Dendritic cell treated with granulocyte-macrophage colony-stimulating factor and Interleukin-4, amounts not matched to agents 40 ng/mL and 50 ng/mL, for 4 days (primary cell): Measurements from ENCODE around the gene ABCC4.

Experiments used
- H3K27ac Mint-ChIP-seq: one replicate; pipeline ENCODE4 v1.8.0; 2022; ENCODE audit warnings: mild to moderate bottlenecking, mixed read lengths
- H3K27me3 Mint-ChIP-seq: one replicate; pipeline ENCODE4 v1.8.0; 2022; ENCODE audit warnings: mild to moderate bottlenecking, mixed read lengths
- H3K36me3 Mint-ChIP-seq: one replicate; pipeline ENCODE4 v1.8.0; 2022; ENCODE audit warnings: low read depth, mixed read lengths
- H3K4me1 Mint-ChIP-seq: one replicate; pipeline ENCODE4 v1.8.0; 2022; ENCODE audit warnings: low read depth, mixed read lengths
- H3K4me3 Mint-ChIP-seq: one replicate; pipeline ENCODE4 v1.8.0; 2022; ENCODE audit warnings: mild to moderate bottlenecking, moderate library complexity, mixed read lengths
- H3K9me3 Mint-ChIP-seq: one replicate; pipeline ENCODE4 v1.8.0; 2022; ENCODE audit warnings: mixed read lengths
- intact Hi-C: fragments of 100-400 bp; cut with micrococcal nuclease; formaldehyde crosslinking; loops from one replicate; pipeline ENCODE4 v1.15.0; 2022

ABCC4 gene

GRCh38 chr13:95019886-95020285 is 281.4 kb downstream of the ABCC4 start:
- Mint-ChIP-seq H3K27ac (no peak overlapping the region), H3K4me3 (no peak overlapping the region), H3K9me3 (no peaks in the 10 kb centered on the region), H3K36me3 (peaks cover 6% of the 10 kb centered on the region), H3K27me3 (no peaks in the 10 kb centered on the region), H3K4me1 (no peaks in the 10 kb centered on the region)
- intact Hi-C loops = no loop called here

GRCh38 chr13:95007322-95007721 is 293.9 kb downstream of the ABCC4 start:
- H3K27ac Mint-ChIP-seq = no peak overlapping the region
- H3K4me1 Mint-ChIP-seq = no peaks in the 10 kb centered on the region
- no peaks in the 10 kb centered on the region for H3K36me3 Mint-ChIP-seq
- intact Hi-C loops = no loop called here
- H3K9me3 Mint-ChIP-seq = no peaks in the 10 kb centered on the region
- H3K4me3 Mint-ChIP-seq = no peak overlapping the region
- H3K27me3 Mint-ChIP-seq = peaks cover 15% of the 10 kb centered on the region

- H3K36me3 Mint-ChIP-seq = no peaks in the 10 kb centered on the region
- intact Hi-C loops = no loop called here
- peaks cover 25% of the 10 kb centered on the region for H3K27me3 Mint-ChIP-seq
- H3K27ac Mint-ChIP-seq = no peak overlapping the region
- no peaks in the 10 kb centered on the region for H3K4me1 Mint-ChIP-seq
- no peak overlapping the region for H3K4me3 Mint-ChIP-seq
- H3K9me3 Mint-ChIP-seq = no peaks in the 10 kb centered on the region
Measured at GRCh38 chr13:95005300-95005699, 296.0 kb downstream of the ABCC4 start.

GRCh38 chr13:95003019-95003813 is 298.0 kb downstream of the ABCC4 start:
- intact Hi-C loops = no loop called here
- Mint-ChIP-seq H3K4me1 (no peaks in the 10 kb centered on the region), H3K27ac (no peak overlapping the region), H3K9me3 (no peaks in the 10 kb centered on the region), H3K36me3 (no peaks in the 10 kb centered on the region), H3K4me3 (no peak overlapping the region), H3K27me3 (peaks cover 25% of the 10 kb centered on the region)

- Mint-ChIP-seq H3K36me3 (no peaks in the 10 kb centered on the region), H3K9me3 (no peaks in the 10 kb centered on the region), H3K4me3 (no peak overlapping the region), H3K27ac (no peak overlapping the region), H3K4me1 (no peaks in the 10 kb centered on the region), H3K27me3 (peaks cover 25% of the 10 kb centered on the region)
- intact Hi-C loops = no loop called here
Measured at GRCh38 chr13:95002126-95002525, 299.1 kb downstream of the ABCC4 start.

GRCh38 chr13:94999871-95000270 is 301.4 kb downstream of the ABCC4 start:
- Mint-ChIP-seq H3K27ac (no peak overlapping the region), H3K9me3 (no peaks in the 10 kb centered on the region), H3K27me3 (peaks cover 25% of the 10 kb centered on the region), H3K4me1 (no peaks in the 10 kb centered on the region), H3K4me3 (no peak overlapping the region), H3K36me3 (no peaks in the 10 kb centered on the region)
- intact Hi-C loops = no loop called here

GRCh38 chr13:94997126-94997525 is 304.1 kb downstream of the ABCC4 start:
- Mint-ChIP-seq H3K27ac (no peak overlapping the region), H3K9me3 (no peaks in the 10 kb centered on the region), H3K27me3 (peaks cover 8% of the 10 kb centered on the region), H3K4me1 (no peaks in the 10 kb centered on the region), H3K4me3 (no peak overlapping the region), H3K36me3 (no peaks in the 10 kb centered on the region)
- intact Hi-C loops = no loop called here

- intact Hi-C loops = no loop called here
- Mint-ChIP-seq H3K27ac (no peak overlapping the region), H3K9me3 (no peaks in the 10 kb centered on the region), H3K36me3 (no peaks in the 10 kb centered on the region), H3K4me3 (no peak overlapping the region), H3K27me3 (peaks cover 3% of the 10 kb centered on the region), H3K4me1 (no peaks in the 10 kb centered on the region)
Measured at GRCh38 chr13:94996445-94996844, 304.8 kb downstream of the ABCC4 start.

GRCh38 chr13:94994506-94994905 is 306.7 kb downstream of the ABCC4 start:
- H3K9me3 Mint-ChIP-seq = no peaks in the 10 kb centered on the region
- no peaks in the 10 kb centered on the region for H3K36me3 Mint-ChIP-seq
- no peak overlapping the region for H3K27ac Mint-ChIP-seq
- H3K4me1 Mint-ChIP-seq = no peaks in the 10 kb centered on the region
- H3K27me3 Mint-ChIP-seq = no peaks in the 10 kb centered on the region
- intact Hi-C loops = no loop called here
- no peak overlapping the region for H3K4me3 Mint-ChIP-seq

- Mint-ChIP-seq H3K4me3 (no peak overlapping the region), H3K36me3 (no peaks in the 10 kb centered on the region), H3K27me3 (no peaks in the 10 kb centered on the region), H3K9me3 (no peaks in the 10 kb centered on the region), H3K4me1 (no peaks in the 10 kb centered on the region), H3K27ac (no peak overlapping the region)
- intact Hi-C loops = no loop called here
Measured at GRCh38 chr13:94993616-94994015, 307.6 kb downstream of the ABCC4 start.

GRCh38 chr13:94992036-94992960 is 309.0 kb downstream of the ABCC4 start:
- H3K4me3 Mint-ChIP-seq = no peak overlapping the region
- no peaks in the 10 kb centered on the region for H3K27me3 Mint-ChIP-seq
- intact Hi-C loops = no loop called here
- H3K36me3 Mint-ChIP-seq = no peaks in the 10 kb centered on the region
- H3K9me3 Mint-ChIP-seq = no peaks in the 10 kb centered on the region
- no peak overlapping the region for H3K27ac Mint-ChIP-seq
- no peaks in the 10 kb centered on the region for H3K4me1 Mint-ChIP-seq

GRCh38 chr13:94988654-94989053 is 312.6 kb downstream of the ABCC4 start:
- intact Hi-C loops = no loop called here
- H3K4me3 Mint-ChIP-seq = no peak overlapping the region
- H3K4me1 Mint-ChIP-seq = no peaks in the 10 kb centered on the region
- no peaks in the 10 kb centered on the region for H3K36me3 Mint-ChIP-seq
- H3K27ac Mint-ChIP-seq = no peak overlapping the region
- H3K9me3 Mint-ChIP-seq = no peaks in the 10 kb centered on the region
- H3K27me3 Mint-ChIP-seq = no peaks in the 10 kb centered on the region

GRCh38 chr13:94987869-94988268 is 313.4 kb downstream of the ABCC4 start:
- H3K4me3 Mint-ChIP-seq = no peak overlapping the region
- H3K9me3 Mint-ChIP-seq = no peaks in the 10 kb centered on the region
- intact Hi-C loops = no loop called here
- H3K27me3 Mint-ChIP-seq = no peaks in the 10 kb centered on the region
- no peaks in the 10 kb centered on the region for H3K4me1 Mint-ChIP-seq
- H3K27ac Mint-ChIP-seq = no peak overlapping the region
- no peaks in the 10 kb centered on the region for H3K36me3 Mint-ChIP-seq

- Mint-ChIP-seq H3K27ac (no peak overlapping the region), H3K4me3 (no peak overlapping the region), H3K4me1 (no peaks in the 10 kb centered on the region), H3K27me3 (no peaks in the 10 kb centered on the region), H3K9me3 (no peaks in the 10 kb centered on the region), H3K36me3 (no peaks in the 10 kb centered on the region)
- intact Hi-C loops = no loop called here
Measured at GRCh38 chr13:94987081-94987480, 314.2 kb downstream of the ABCC4 start.
